HG02943 (cell line): Measurements from ENCODE around the gene MAML2.
"Not testable (repeated sequence)": the region's sequence is repeated elsewhere in the genome, so short reads cannot be mapped to it uniquely, and the experiment has no call there.

Experiments used
- ATAC-seq: cut with Tn5 transposase; IDR thresholded peaks from one replicate; pipeline ENCODE4 v1.9.1; 2021; ENCODE audit warnings: mild to moderate bottlenecking, low read depth, moderate library complexity; ENCODE audit not compliant: unreplicated experiment

The MAML2 gene

DNA sequence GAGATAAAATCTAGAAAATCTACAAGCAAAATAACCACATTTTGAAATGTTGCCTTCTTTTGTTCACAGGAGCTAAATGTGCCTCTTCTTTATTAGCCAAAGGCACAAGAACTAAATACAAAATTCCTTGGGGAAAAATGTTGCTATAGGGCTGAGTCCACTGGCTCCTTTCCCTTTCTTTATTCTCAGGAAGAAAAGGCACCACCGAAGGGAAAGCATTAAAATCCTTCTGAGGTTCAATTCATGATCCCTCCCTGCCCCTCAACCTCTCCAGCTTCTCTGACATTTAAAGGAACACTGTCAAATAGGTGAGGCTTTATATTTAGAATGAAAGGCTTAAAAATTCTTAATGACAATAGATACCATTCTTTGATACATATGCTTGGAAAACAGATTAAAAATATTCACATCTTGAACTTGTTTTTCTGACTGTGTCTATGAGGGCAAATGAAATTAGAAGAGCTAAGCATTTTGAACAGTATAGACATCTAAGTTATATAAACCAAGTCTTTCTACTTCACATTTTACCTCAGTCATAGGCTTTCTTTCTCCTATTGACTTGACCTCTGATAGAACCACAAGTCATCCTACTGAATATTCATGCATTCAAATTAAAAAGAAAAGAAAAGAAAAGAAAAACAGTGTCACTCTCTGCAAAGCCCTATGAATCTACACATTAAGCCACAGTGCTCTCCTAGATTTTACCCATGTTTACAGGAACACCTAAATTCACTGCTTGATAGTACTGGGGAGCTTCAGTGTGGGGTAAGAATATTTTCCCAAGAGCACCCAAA is 148.2 kb downstream of the MAML2 start:
- no peak for ATAC-seq

DNA sequence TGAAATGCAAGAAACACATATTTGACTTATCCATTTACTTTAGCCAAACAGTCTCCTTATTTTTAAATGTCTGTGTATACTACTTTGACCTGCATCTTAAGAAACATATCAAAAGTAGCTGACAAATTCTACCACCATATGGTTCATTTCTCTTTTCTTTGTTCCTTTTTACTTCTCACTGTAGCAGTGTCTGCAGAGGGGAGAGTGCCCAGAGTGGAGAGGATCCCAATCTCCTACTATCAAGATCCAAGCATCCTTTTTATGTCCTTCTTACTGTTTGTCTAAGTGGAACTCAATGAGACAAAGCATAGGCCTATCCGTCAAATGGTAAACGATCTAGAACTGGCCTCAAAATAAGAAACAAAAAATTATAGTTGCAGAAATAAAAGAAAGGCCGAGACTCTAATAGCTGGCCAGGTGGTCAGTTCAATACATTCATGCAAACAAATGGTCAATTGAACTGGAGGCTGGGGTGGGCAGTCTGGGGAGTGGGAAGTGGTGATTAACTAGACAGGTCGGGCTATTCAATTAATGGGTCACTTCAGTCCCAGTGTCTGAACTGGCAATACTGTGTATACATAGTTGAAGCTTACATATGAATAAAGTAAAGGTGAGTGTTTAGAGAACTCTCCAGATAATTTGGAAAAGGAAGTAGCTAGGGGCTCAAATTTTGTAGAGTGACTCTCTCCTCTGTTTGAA is 149.1 kb downstream of the MAML2 start:
- no peak for ATAC-seq

DNA sequence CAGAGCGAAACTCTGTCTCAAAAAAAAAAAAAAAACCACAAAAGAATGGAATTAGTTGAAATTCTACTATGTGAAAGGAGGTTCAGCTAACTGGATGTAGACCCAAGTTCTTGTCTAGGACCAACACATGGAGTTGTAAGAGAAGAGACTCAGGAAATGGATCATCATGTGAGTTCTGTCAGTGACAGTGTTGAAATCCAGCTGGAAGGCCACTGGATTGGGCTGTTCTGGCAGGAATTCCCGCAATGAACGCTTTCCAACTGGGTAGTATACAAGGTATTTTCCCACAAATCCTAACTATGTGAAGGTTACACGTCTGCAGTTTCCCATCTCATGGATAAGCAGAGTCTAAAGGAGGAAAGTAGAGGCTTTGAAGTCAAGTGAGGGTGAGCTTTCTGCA is 151.2 kb downstream of the MAML2 start:
- no peak for ATAC-seq

DNA sequence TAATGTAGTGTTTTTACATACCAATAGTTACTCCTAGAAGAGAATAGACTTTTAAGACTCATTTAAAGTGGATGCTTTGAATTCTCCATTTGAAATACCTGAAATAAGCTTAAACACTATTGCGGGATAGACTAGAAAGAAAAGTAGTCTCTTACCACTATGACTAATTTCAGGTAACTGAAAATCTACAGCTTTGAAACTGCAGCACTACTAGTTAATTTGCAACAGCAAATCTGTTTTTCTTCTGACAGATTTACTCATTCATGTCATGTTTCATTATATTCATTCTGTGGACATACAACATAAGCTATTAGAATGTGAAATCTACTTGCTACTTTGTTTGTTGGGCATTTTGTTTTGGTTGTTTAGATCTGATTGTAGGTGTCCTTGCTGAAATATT is 153.6 kb downstream of the MAML2 start:
- ATAC-seq: no peak

DNA sequence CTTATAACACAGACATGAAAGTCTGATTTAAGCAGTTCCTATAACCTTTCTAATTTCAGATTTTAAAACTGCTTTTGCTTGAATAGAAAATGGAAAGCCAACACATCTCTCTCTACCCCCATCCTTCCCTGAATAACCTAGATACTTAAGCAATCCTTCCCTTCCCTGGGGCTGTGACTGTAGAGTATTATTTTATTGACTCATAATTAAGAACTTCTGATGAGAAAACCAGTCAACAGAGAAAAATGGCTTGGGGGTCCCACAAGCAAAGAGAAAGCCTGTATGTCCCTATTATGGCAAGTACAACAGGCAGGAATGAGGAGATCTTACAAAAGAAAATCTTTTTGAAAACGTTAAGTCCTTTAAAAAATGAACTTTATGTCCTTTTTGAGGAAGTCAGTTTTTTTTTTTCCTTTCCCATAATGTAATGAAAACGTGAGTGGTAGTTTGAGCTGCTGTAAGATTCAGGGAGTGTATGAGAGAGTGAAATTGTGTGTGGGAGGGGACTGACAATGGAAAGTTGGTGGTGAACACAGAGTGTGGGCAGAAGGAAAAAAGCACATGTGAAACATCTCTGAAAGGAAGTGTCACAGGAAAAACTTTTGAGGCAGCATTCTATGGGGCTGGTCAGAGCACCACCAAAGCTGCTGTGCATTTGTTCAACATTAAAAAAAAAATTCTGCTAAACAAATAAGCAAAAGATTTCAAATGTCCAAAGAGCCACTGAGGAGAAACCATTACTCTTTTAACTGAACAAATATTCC is 154.6 kb downstream of the MAML2 start:
- no peak for ATAC-seq

DNA sequence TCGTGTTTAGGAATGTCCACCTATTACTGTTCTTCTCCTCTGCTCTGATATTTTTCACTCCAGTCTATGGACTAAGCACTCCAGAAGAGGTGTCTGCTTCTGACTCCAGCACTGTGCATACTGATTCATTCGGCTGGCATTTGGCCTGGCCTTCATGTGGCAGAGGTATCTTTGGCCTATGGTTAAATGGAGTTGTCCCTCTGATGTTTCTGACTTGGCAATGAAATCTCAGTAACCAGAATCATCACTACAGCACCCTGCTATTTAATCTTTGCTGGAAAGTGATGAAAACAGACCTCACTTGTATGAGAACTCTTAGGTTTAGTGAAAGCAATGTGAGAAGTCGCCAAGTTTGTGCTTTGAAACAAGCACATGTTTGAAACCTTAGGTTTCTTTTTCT is 155.2 kb downstream of the MAML2 start:
- no peak for ATAC-seq

DNA sequence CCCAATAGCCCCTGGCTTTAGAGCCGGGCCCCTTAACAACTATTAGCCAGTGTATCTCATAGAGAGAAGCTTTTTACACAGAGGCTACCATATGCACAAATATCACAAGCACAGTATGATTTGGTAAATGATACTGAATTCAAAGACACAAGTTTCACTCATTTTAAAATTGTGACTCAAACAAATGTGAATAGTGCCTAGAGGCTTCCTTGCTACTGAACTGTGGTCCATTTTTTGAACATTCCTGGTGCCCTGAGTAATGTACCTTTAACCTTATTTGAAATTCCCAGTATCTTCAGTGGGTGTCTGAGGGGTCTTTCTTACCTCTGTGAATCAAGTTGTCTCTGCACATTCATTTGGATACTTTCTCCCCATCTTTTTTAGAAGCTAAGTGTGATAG is 156.2 kb downstream of the MAML2 start:
- no peak for ATAC-seq

DNA sequence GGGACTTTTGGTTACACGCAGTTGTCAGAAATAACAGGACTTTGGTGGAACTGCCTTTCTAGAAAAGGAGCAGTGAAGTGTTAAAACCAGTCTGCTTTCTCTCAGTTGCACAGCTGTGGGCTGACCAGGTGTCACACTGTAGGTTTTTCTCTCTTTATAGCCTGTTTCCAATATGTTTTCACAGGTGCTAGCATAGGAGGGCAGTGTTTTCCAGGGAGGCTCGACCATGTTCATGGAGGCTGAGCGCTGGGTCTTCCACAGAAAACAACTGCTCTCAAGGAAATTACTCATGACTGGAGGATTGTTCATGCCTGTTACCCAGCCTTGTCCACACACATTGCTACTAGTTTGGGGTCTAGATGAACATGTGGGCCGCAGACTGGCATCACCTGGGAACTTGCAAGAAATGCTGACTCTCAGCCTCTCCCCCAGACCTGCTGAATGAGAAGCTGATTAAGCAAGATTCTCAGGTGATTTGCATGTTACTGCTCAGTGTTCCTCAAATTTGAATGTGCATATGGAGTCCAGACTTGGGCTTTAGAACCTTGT is 157.7 kb downstream of the MAML2 start:
- ATAC-seq: peak; percentile 71

DNA sequence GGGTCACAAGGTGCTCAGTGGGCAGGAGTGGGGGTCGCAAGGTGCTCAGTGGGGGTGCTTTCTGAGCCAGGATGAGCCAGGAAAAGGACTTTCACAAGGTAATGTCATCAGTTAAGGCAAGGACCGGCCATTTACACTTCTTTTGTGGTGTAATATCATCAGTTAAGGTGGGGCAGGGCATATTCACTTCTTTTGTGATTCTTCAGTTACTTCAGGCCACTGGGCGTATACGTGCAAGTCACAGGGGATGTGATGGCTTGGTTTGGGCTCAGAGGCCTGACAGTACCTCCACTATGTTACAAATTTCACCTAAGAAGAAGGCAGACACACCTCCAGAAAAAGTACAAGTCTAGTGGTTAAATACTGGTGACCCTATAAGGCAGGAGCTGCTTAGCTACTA is 162.1 kb downstream of the MAML2 start:
- ATAC-seq: not testable (repeated sequence)

DNA sequence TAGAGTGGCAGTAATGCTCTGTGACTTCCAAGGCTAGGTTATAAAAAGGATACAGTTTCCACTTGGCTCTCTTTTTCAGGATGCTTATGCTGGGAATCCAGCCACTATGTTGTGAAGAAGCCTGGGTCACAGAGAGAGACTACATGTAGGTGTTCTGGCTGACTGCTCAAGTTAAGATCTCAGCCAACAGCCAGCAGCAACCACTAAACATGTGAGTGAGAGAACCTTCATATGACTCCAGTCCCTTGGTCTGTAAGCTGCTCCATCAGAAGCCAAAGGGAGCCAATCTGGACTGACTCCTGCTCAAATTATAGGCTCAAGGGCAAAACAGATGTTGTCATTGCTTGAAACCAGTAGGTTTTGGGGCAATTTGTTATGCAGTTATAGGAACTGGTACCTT is 162.7 kb downstream of the MAML2 start:
- no peak for ATAC-seq

DNA sequence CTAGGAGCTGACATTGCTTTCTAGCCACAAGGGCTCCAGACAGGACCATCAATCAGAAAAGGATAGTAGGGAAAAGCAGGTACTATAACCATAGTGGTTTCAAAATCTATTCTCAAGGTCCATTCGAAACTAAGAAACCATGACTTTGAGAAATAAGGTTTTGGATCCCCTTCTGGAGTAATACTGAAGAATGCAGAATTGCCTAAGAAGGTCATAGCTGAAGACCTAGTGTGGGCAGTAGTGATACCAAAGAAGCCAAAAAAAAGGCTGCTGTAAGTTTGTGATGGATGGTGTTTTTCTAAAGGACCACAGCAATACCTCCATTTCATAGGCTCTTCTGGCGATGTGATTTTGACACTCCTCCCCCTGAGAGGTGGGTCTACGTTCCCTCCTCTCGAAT is 163.1 kb downstream of the MAML2 start:
- no peak for ATAC-seq

DNA sequence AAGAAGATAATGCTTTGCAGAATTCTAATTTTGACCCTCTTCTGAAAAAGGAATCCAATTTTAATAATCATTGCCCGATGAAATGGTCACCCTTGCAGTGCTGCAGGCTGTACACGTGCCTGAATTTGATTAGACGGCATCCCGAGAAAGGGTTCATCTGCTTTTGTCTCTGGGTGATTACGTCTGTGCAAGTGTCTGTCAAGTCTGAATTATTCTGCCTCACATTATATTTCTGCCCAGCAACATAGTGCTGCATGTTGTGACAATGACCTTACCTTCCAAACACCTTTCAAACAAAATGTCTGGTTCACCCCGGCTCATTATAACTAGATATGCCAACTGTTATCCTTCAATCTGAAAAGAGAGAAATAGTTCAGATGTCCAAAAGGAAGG is 164.1 kb downstream of the MAML2 start:
- ATAC-seq: no peak

DNA sequence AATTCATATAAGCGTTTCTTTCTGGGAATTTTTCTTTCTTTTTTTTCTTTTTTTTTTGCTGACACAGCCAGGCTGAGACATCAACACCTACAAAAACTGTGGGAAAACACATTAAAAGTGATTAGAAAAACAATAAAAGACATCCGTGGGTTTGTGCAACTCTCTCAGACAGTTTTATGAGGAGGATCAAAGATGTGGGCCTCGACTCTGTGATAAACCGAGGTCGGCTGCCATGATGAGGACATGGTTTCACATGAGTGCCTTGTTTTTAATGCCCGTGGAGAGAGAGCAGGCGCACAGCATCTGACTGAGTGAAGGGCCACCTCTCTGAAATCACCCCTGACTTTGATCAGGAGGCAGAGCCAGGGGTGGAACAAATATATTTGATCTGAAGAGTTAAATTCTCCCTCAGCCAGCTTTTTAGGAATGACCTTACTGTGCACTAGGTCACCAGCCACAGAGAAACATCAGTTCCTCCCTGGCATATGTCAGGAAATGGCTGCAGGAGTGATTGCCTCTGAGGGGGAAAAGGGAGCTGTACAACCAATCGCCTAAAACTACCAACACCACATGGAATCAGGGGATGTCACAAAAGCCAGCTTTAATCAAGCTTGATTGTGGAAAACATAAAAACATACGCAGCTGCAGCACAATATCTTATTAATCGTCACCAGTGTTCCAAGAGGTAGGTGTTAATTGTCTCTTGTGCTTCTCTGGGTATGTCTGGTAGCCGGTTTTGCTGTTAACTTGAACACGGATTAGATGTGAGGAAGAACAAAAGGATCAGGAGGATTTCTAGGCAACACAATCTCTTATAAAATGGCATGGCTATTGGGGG is 164.7 kb downstream of the MAML2 start:
- no peak for ATAC-seq

DNA sequence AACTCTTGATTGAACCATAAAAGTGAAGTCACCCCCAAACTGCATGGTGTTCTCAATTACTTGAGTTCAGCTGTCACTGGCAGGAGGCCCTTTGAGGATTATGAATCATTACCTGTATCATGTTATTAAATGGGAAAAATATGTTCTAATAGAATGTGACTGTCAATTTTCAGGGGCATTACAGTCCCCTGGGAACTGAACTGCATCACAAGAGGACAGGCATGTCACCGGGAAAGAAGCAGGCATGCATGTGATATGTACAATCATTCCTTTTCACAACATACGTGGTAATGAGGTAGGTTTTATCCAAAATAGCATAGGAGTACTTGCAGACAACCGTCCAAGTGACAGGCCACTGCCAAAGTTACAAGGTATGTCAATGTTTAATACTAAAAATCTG is 165.8 kb downstream of the MAML2 start:
- no peak for ATAC-seq

DNA sequence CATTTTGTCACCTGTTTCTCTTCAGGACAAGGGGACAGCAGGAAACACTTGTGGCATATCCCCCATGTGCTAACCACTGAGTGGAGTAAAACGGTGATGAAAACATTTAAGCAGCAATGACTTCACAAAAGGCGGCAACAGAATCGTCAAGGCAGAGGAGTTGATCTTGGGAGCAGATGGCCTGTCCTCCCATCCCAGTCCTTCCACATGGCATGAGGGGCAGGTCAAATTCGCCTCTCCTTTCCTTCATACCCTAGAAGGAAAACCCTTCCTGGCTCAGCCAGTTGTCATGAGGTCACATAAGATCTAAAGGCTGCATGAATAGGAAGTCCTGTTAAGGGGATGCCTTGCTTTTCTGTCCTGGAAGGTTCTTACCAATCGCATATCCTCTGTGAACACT is 169.1 kb downstream of the MAML2 start:
- ATAC-seq: no peak

DNA sequence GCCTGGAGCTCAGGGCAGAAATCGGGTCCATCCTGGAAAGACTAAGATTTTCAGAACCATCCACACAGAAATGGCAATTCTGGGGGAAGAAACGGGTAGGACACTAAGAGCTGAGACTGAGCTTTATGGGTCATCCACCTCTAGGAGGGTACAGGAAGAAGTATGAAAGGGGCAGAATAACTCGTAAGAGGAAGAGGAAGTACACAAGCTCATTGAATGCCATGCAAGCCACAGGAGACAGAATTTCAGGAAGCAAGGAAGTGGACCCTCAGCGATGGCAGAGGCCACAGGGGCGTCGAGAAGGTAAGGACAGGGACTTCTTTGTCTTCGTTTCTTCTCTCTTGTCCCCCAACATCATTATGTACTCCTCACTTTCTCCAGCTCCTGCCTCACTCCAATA is 169.6 kb downstream of the MAML2 start:
- no peak for ATAC-seq

DNA sequence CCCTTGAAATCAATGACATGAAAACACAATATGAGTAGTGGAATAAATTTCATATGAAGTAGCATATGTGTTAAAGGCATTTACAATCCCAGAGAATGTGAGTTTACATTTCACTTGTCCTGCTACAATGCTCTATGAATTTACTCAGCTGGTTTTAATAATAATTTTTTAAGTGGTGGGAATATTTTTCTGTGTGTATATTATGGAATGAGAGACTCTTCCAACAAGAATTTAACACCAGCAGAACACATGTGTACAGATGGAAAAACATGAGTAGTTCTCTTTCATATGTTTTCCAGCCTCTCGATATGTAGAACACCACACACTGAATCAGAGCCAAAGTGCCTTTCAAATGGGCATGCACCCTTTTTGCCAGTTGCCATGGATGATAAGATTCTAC is 170.4 kb downstream of the MAML2 start:
- ATAC-seq: no peak

DNA sequence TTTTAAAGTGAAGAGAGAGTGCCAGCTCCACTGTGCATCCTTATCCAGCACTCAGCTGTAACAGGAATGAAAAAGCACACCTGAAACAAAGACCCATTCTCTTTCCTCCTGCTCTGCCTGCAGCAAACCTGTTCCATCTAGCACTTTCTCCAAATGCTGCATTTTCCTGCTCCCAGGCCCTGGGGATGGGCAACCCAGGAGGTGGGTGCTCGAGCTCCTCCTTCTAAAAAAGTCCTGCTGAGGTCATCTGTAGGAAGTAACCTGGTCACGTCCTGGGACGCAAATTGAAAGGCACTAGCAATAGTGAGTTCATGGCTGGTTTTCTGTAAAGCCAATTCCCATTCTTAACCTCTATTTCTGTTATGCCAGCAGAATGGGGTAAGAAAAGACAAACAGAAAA is 173.7 kb downstream of the MAML2 start:
- no peak for ATAC-seq

DNA sequence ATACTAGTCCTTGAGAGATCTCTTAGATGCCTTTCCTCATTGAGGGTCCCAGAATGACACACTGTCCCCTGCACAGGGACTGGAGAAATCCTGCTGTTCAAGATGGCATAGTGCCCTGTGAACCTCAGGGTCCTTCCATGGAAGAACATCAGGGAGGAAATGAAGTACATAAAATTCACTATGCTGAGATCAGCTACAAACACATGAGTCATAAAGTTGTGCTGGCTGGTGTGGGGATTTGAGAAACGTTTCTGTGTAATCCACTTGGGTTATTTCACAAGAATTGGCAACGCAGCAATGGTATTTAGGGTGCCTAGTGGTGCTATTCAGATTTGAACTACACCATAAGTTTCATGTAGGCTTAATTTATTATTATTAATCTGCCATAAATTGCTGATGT is 174.4 kb downstream of the MAML2 start:
- ATAC-seq: no peak

DNA sequence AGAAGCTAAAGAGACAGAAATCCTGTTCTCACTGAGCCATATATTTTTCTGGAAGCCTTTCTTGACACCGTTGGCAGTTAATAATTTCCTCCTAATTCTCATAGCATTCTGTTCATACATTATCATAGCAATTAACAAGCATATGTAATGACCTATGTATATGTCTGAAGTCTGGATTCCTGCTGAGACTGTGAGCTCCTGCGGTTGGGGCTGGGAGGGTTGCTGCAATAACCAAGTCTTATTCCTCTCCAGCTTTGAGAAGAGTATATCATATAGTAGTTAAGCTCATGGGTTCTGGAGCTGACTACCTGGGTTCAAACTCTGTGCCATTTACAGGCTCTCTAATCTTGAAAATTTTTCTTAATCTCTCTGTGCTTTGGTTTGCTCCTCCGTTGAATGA is 175.2 kb downstream of the MAML2 start:
- no peak for ATAC-seq
